ENCODE data around the gene TRIM47. TPM values are rescaled to one million over a fixed set of nuclear protein-coding genes. Genes with fewer than 3 reads are reported as not detected.
A peak's percentile ranks its signal among the peaks of the same experiment; 100 is the strongest.

The TRIM47 gene
- total and polyA plus RNA-seq, 4 donors = 6.9 to 18.5 (median 13.8) TPM

DNA sequence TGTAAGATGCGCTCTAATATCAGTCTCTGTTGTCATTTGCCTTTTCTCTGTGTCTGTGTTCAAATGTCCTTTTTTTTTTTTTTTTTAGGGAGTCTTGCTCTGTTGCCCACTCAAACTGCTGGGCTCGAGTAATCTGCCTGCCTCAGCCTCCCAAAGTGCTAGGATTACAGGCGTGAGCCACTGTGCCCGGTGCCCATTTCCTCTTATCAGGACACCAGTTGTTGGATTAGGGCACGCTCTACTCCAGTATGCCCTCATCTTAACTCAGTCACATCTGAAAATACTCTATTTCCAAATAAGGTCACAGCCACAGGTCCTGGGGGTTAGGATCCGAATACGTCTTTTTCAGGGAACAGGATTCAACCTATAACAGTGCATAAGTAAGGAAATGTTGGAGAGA, 1.9 kb upstream of the TRIM47 start:
- Histone ChIP-seq H3K9me3 (ENCODE audit: control insufficient read depth in 4 of 4, low read length in 3 of 4) (no peaks in the 10 kb centered on the region), H3K36me3 (ENCODE audit: control insufficient read depth in 4 of 4, insufficient read depth in 3 of 4, low read depth in 1 of 4, low read length in 3 of 4) (no peaks in the 10 kb centered on the region)
- 96% methylated on average over 7 of the region's 7 CpGs for WGBS

DNA sequence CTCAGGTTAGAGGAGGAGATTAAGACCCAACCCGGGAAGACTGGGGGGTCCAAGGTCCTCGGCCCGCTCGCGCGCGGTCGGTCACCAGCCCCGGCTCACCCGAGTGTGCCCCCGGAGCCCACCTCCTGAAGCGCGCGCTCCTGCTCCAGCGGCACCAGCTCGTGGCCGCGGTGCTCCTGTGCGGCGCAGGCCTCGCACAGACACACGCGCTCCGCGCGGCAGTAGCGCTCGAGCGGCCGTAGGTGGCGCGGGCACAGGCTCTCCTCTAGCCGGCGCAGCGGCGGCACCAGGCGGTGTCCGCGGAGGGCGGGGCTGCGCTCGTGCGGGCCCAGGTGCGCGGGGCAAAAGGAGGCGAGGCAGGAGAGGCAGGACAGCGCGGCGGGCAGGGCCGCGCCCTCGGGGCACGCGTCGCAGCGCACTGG, 618 bp downstream of the TRIM47 start:
- Histone ChIP-seq H3K4me3 (ENCODE audit: low read depth in 1 of 3, low read length in 3 of 3) (peak overlapping the region; percentile 15 to 69 (median 55)), H3K27me3 (ENCODE audit: control insufficient read depth in 4 of 4, insufficient read depth in 4 of 4, low read length in 3 of 4) (no peaks in the 10 kb centered on the region), H3K9me3 (ENCODE audit: control insufficient read depth in 4 of 4, low read length in 3 of 4) (no peaks in the 10 kb centered on the region), H3K27ac (ENCODE audit: low read depth in 1 of 2, low read length in 2 of 2) (peak overlapping the region; percentile 80 to 95), H3K36me3 (ENCODE audit: control insufficient read depth in 4 of 4, insufficient read depth in 3 of 4, low read depth in 1 of 4, low read length in 3 of 4) (peaks cover 0 to 7% (median 3%) of the 10 kb centered on the region in 4 donors), H3K9ac (ENCODE audit: low read depth in 1 of 2, low read length in 2 of 2) (peak overlapping the region in 1 of 2 donors; percentile 52), H3K4me1 (ENCODE audit: control insufficient read depth in 4 of 4, insufficient read depth in 4 of 4, low read length in 3 of 4) (peaks cover 12 to 34% (median 23%) of the 10 kb centered on the region in 4 donors)
- DNase-seq (ENCODE audit: low spot score) = peak; percentile 54
- TF ChIP-seq, protein P1, sequence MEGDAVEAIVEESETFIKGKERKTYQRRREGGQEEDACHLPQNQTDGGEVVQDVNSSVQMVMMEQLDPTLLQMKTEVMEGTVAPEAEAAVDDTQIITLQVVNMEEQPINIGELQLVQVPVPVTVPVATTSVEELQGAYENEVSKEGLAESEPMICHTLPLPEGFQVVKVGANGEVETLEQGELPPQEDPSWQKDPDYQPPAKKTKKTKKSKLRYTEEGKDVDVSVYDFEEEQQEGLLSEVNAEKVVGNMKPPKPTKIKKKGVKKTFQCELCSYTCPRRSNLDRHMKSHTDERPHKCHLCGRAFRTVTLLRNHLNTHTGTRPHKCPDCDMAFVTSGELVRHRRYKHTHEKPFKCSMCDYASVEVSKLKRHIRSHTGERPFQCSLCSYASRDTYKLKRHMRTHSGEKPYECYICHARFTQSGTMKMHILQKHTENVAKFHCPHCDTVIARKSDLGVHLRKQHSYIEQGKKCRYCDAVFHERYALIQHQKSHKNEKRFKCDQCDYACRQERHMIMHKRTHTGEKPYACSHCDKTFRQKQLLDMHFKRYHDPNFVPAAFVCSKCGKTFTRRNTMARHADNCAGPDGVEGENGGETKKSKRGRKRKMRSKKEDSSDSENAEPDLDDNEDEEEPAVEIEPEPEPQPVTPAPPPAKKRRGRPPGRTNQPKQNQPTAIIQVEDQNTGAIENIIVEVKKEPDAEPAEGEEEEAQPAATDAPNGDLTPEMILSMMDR (IDR thresholded peaks at IDR 0.05; ENCODE audit: low read depth, low read length, missing input control) = peak; percentile 43
- TF ChIP-seq, protein P2, sequence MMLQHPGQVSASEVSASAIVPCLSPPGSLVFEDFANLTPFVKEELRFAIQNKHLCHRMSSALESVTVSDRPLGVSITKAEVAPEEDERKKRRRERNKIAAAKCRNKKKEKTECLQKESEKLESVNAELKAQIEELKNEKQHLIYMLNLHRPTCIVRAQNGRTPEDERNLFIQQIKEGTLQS (IDR thresholded peaks at IDR 0.05) = no peak
- under 1% methylated on average over 56 of the region's 56 CpGs for WGBS

More for the DNA sequence above, 1.9 kb upstream of the TRIM47 start:
- TF ChIP-seq, protein P3, sequence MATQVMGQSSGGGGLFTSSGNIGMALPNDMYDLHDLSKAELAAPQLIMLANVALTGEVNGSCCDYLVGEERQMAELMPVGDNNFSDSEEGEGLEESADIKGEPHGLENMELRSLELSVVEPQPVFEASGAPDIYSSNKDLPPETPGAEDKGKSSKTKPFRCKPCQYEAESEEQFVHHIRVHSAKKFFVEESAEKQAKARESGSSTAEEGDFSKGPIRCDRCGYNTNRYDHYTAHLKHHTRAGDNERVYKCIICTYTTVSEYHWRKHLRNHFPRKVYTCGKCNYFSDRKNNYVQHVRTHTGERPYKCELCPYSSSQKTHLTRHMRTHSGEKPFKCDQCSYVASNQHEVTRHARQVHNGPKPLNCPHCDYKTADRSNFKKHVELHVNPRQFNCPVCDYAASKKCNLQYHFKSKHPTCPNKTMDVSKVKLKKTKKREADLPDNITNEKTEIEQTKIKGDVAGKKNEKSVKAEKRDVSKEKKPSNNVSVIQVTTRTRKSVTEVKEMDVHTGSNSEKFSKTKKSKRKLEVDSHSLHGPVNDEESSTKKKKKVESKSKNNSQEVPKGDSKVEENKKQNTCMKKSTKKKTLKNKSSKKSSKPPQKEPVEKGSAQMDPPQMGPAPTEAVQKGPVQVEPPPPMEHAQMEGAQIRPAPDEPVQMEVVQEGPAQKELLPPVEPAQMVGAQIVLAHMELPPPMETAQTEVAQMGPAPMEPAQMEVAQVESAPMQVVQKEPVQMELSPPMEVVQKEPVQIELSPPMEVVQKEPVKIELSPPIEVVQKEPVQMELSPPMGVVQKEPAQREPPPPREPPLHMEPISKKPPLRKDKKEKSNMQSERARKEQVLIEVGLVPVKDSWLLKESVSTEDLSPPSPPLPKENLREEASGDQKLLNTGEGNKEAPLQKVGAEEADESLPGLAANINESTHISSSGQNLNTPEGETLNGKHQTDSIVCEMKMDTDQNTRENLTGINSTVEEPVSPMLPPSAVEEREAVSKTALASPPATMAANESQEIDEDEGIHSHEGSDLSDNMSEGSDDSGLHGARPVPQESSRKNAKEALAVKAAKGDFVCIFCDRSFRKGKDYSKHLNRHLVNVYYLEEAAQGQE (IDR thresholded peaks at IDR 0.05) = no peak
- TF ChIP-seq, protein P1 (IDR thresholded peaks at IDR 0.05; ENCODE audit: low read depth, low read length, missing input control) = no peak
- TF ChIP-seq JUND (IDR thresholded peaks at IDR 0.05) = no peak
- TF ChIP-seq RAD21 (IDR thresholded peaks at IDR 0.05) = no peak
- TF ChIP-seq FOXA1 (IDR thresholded peaks at IDR 0.05) = no peak
- no peak for TF ChIP-seq GABPA (IDR thresholded peaks at IDR 0.05 in 1 of 2, conservative IDR thresholded peaks at IDR 0.05 in 1 of 2)
- TF ChIP-seq, protein P4, sequence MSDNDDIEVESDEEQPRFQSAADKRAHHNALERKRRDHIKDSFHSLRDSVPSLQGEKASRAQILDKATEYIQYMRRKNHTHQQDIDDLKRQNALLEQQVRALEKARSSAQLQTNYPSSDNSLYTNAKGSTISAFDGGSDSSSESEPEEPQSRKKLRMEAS (IDR thresholded peaks at IDR 0.05) = no peak
- no peak for TF ChIP-seq NR2F2 (IDR thresholded peaks at IDR 0.05)
- no peak for TF ChIP-seq HNF4G (IDR thresholded peaks at IDR 0.05)
- no peak for TF ChIP-seq TAF1 (conservative IDR thresholded peaks at IDR 0.05)
- TF ChIP-seq, protein P2 (IDR thresholded peaks at IDR 0.05) = no peak
- peaks cover 12 to 34% (median 22%) of the 10 kb centered on the region in 4 donors for H3K4me1 ChIP-seq (ENCODE audit: control insufficient read depth in 4 of 4, insufficient read depth in 4 of 4, low read length in 3 of 4)
- H3K27me3 ChIP-seq (ENCODE audit: control insufficient read depth in 4 of 4, insufficient read depth in 4 of 4, low read length in 3 of 4) = no peaks in the 10 kb centered on the region
- DNase-seq (ENCODE audit: low spot score) = no peak
- H3K9ac ChIP-seq (ENCODE audit: low read depth in 1 of 2, low read length in 2 of 2) = no peak overlapping the region
- H3K27ac ChIP-seq (ENCODE audit: low read depth in 1 of 2, low read length in 2 of 2) = no peak overlapping the region
- no peak overlapping the region for H3K4me3 ChIP-seq (ENCODE audit: low read depth in 1 of 3, low read length in 3 of 3)
